Osteocyte (in vitro differentiated cells): ENCODE measurements around the gene DUSP2. TPM values are rescaled to one million over a fixed set of nuclear protein-coding genes. Genes with fewer than 3 reads are reported as not detected.
A peak's percentile ranks its signal among the peaks of the same experiment; 100 is the strongest.

Source experiments
- DNase-seq: peaks from one replicate; pipeline ENCODE4 v3.0.0; 2021; ENCODE audit warnings: mixed read lengths; ENCODE audit not compliant: unreplicated experiment; ENCODE audit errors: extremely low spot score
- H3K27ac Mint-ChIP-seq: one replicate; pipeline ENCODE4 v1.8.0; 2021; ENCODE audit warnings: mild to moderate bottlenecking, mixed read lengths; ENCODE audit not compliant: unreplicated experiment
- H3K27me3 Mint-ChIP-seq: one replicate; pipeline ENCODE4 v1.8.0; 2021; ENCODE audit warnings: mixed read lengths; ENCODE audit not compliant: unreplicated experiment
- H3K36me3 Mint-ChIP-seq: one replicate; pipeline ENCODE4 v1.8.0; 2021; ENCODE audit warnings: mixed read lengths; ENCODE audit not compliant: unreplicated experiment
- H3K4me1 Mint-ChIP-seq: one replicate; pipeline ENCODE4 v1.8.0; 2021; ENCODE audit warnings: mixed read lengths; ENCODE audit not compliant: unreplicated experiment
- H3K4me3 Mint-ChIP-seq: one replicate; pipeline ENCODE4 v1.8.0; 2021; ENCODE audit warnings: mild to moderate bottlenecking, moderate library complexity, mixed read lengths; ENCODE audit not compliant: unreplicated experiment
- H3K9me3 Mint-ChIP-seq: one replicate; pipeline ENCODE4 v1.8.0; 2021; ENCODE audit warnings: mixed read lengths; ENCODE audit not compliant: unreplicated experiment
- total RNA-seq: library from RNA; stranded (reverse); gene quantifications from 2 replicates; pipeline ENCODE4 v1.2.1, GENCODE V29; 2021
- TF ChIP-seq, protein P1 (sequence below): fragments of 200-600 bp; sonication (generic); IDR thresholded peaks from 2 replicates; pipeline ENCODE4 v1.5.0; 2021; ENCODE audit warnings: antibody characterized with exemption, mild to moderate bottlenecking, moderate library complexity

Gene DUSP2
- total RNA-seq, 1 donor from 2014 or later: 0.78 TPM

- H3K27ac Mint-ChIP-seq: no peak overlapping the region
- peaks cover 12% of the 10 kb centered on the region for H3K4me1 Mint-ChIP-seq
- H3K9me3 Mint-ChIP-seq: peaks cover 7% of the 10 kb centered on the region
- H3K27me3 Mint-ChIP-seq: no peaks in the 10 kb centered on the region
- no peak for DNase-seq
- H3K36me3 Mint-ChIP-seq: no peaks in the 10 kb centered on the region
- H3K4me3 Mint-ChIP-seq: no peak overlapping the region
- TF ChIP-seq, protein P1, sequence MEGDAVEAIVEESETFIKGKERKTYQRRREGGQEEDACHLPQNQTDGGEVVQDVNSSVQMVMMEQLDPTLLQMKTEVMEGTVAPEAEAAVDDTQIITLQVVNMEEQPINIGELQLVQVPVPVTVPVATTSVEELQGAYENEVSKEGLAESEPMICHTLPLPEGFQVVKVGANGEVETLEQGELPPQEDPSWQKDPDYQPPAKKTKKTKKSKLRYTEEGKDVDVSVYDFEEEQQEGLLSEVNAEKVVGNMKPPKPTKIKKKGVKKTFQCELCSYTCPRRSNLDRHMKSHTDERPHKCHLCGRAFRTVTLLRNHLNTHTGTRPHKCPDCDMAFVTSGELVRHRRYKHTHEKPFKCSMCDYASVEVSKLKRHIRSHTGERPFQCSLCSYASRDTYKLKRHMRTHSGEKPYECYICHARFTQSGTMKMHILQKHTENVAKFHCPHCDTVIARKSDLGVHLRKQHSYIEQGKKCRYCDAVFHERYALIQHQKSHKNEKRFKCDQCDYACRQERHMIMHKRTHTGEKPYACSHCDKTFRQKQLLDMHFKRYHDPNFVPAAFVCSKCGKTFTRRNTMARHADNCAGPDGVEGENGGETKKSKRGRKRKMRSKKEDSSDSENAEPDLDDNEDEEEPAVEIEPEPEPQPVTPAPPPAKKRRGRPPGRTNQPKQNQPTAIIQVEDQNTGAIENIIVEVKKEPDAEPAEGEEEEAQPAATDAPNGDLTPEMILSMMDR: no peak
These were observed 35.2 kb downstream of the DUSP2 start for GRCh38 chr2:96109931-96110511.

- no peak for DNase-seq
- TF ChIP-seq, protein P1: no peak
- Mint-ChIP-seq H3K36me3 (no peaks in the 10 kb centered on the region), H3K4me3 (no peak overlapping the region), H3K27ac (no peak overlapping the region), H3K9me3 (peaks cover 9% of the 10 kb centered on the region), H3K27me3 (no peaks in the 10 kb centered on the region), H3K4me1 (peaks cover 12% of the 10 kb centered on the region)
These were observed 35.9 kb downstream of the DUSP2 start for GRCh38 chr2:96109361-96109680.

- no peaks in the 10 kb centered on the region for H3K36me3 Mint-ChIP-seq
- peaks cover 9% of the 10 kb centered on the region for H3K9me3 Mint-ChIP-seq
- TF ChIP-seq, protein P1: no peak
- peaks cover 12% of the 10 kb centered on the region for H3K4me1 Mint-ChIP-seq
- DNase-seq: no peak
- no peak overlapping the region for H3K4me3 Mint-ChIP-seq
- H3K27ac Mint-ChIP-seq: peak overlapping the region; percentile 50
- no peaks in the 10 kb centered on the region for H3K27me3 Mint-ChIP-seq
These were observed 36.5 kb downstream of the DUSP2 start for GRCh38 chr2:96108541-96109360.

DNA sequence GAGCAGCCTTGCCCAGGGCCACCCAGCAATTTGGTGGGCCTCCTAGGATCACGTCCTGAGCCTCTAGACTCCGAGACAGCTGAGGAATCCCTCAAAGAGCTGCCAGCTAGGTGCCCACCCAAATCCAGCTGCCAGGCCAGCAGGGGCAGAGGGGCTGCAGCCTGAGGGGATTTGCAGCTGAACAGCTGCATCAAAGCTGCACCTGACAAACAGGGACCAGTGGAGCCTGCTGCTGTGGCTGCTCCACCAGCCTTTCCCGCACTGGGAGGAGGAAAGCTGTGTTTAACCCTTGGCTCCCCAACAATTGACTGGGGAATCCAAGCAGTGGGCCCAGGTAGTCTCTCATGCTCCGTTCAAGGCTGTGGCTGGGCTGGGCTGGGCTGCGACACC, 37.1 kb downstream of the DUSP2 start:
- Mint-ChIP-seq H3K36me3 (no peaks in the 10 kb centered on the region), H3K4me1 (peaks cover 13% of the 10 kb centered on the region), H3K4me3 (no peak overlapping the region), H3K27me3 (no peaks in the 10 kb centered on the region), H3K9me3 (peaks cover 9% of the 10 kb centered on the region), H3K27ac (no peak overlapping the region)
- DNase-seq: no peak
- TF ChIP-seq, protein P1: no peak

- no peak for DNase-seq
- Mint-ChIP-seq H3K4me3 (no peak overlapping the region), H3K4me1 (peaks cover 13% of the 10 kb centered on the region), H3K9me3 (peaks cover 9% of the 10 kb centered on the region), H3K36me3 (no peaks in the 10 kb centered on the region), H3K27ac (no peak overlapping the region), H3K27me3 (no peaks in the 10 kb centered on the region)
- TF ChIP-seq, protein P1: no peak
These were observed 37.6 kb downstream of the DUSP2 start for GRCh38 chr2:96107708-96108065.
